Activated naive CD4-positive, alpha-beta T cell treated with anti-CD3 and anti-CD28 coated beads, Interleukin-2, amount 50 U/mL, for 16 hours (primary cell): ENCODE results near the gene DDX5.

Experiments used
- DNase-seq: peaks from one replicate; pipeline ENCODE4 v3.0.0-alpha.2; 2020

Gene DDX5

GRCh38 chr17:64506201-64506575, at the start of gene DDX5:
DDX5 (minus strand) TSS chr17:64506289; CDS start chr17:64506119, 170 bp downstream.
- peak; percentile 97 for DNase-seq

GRCh38 chr17:64555281-64555680, 49.2 kb upstream of the DDX5 start:
- DNase-seq = no peak

GRCh38 chr17:64554028-64554637, 48.0 kb upstream of the DDX5 start:
- no peak for DNase-seq

GRCh38 chr17:64551461-64551860, 45.4 kb upstream of the DDX5 start:
- DNase-seq = no peak

GRCh38 chr17:64547319-64547718, 41.2 kb upstream of the DDX5 start:
- no peak for DNase-seq

GRCh38 chr17:64546716-64547115, 40.6 kb upstream of the DDX5 start:
- DNase-seq = no peak

- no peak for DNase-seq
Measured at GRCh38 chr17:64544742-64545141, 38.7 kb upstream of the DDX5 start.

- no peak for DNase-seq
Measured at GRCh38 chr17:64540118-64540776, 34.2 kb upstream of the DDX5 start.

- no peak for DNase-seq
Measured at GRCh38 chr17:64538508-64539130, 32.5 kb upstream of the DDX5 start.

GRCh38 chr17:64537488-64537887, 31.4 kb upstream of the DDX5 start:
- DNase-seq = no peak

- no peak for DNase-seq
Measured at GRCh38 chr17:64536913-64537312, 30.8 kb upstream of the DDX5 start.

GRCh38 chr17:64535357-64535756, 29.3 kb upstream of the DDX5 start:
- DNase-seq = no peak

GRCh38 chr17:64534187-64534586, 28.1 kb upstream of the DDX5 start:
- peak; percentile 12 for DNase-seq

GRCh38 chr17:64533784-64534183, 27.7 kb upstream of the DDX5 start:
- DNase-seq = no peak

- no peak for DNase-seq
Measured at GRCh38 chr17:64532409-64532808, 26.3 kb upstream of the DDX5 start.

GRCh38 chr17:64531955-64532371, 25.9 kb upstream of the DDX5 start:
- DNase-seq = no peak

- no peak for DNase-seq
Measured at GRCh38 chr17:64529221-64529620, 23.1 kb upstream of the DDX5 start.

- no peak for DNase-seq
Measured at GRCh38 chr17:64527914-64528313, 21.8 kb upstream of the DDX5 start.

GRCh38 chr17:64520359-64520758, 14.3 kb upstream of the DDX5 start:
- no peak for DNase-seq

GRCh38 chr17:64519601-64520000, 13.5 kb upstream of the DDX5 start:
- no peak for DNase-seq

GRCh38 chr17:64515829-64516228, 9.7 kb upstream of the DDX5 start:
- DNase-seq = no peak

GRCh38 chr17:64515419-64515818, 9.3 kb upstream of the DDX5 start:
- no peak for DNase-seq

GRCh38 chr17:64509179-64509578, 3.1 kb upstream of the DDX5 start:
- DNase-seq = no peak

- DNase-seq = no peak
Measured at GRCh38 chr17:64508683-64509082, 2.6 kb upstream of the DDX5 start.

- DNase-seq = peak; percentile 26
Measured at GRCh38 chr17:64507413-64507782, 1.3 kb upstream of the DDX5 start.
